K562 (cell line): ENCODE results near the gene FAM83E. TPM values are rescaled to one million over a fixed set of nuclear protein-coding genes. Genes with fewer than 3 reads are reported as not detected.

Experiments used
- ATAC-seq: fragments of 200-7000 bp; cut with Tn5 transposase; 3 replicates; pipeline ENCODE4 v1.9.1; 2020; ENCODE audit warnings: moderate library complexity
- BruUV-seq: library from RNA; stranded (reverse); fragments of 400-500 nt; replicated peaks from 2 replicates; lab custom pipeline; 2021; lab: Mats Ljungman, UMichigan
- CTCF ChIA-PET: fragments of 300-600 bp; formaldehyde crosslinking; extraction: SDS; loops from one replicate; lab custom pipeline; 2021; ENCODE audit warnings: low intra/inter-chr PET ratio; lab: Yijun Ruan, JAX
- POLR2A ChIA-PET: fragments of 300-600, 350-650 bp; sonication (Branson Sonifier 250); formaldehyde crosslinking; extraction: SDS; loops from one replicate; lab custom pipeline; 2021; ENCODE audit warnings: antibody characterized with exemption, inconsistent platforms; lab: Yijun Ruan, JAX
- DNase-seq, 4 experiments: peaks; one replicate each; pipeline versions ENCODE4 v3.0.0 to v3.0.0-alpha.2; 2011 to 2018; ENCODE audit warnings: low spot score in 3 of 4, mixed read lengths in 3 of 4; ENCODE audit errors: extremely low read depth in 1 of 4
- FAIRE-seq: peaks from 2 replicates; lab custom pipeline; 2011; peaks lifted over from hg19 to GRCh38; lab: Jason Lieb, UNC
- H2AFZ ChIP-seq: 2 replicates; pipeline ENCODE4 v1.6.0; 2011; ENCODE audit warnings: low read depth, low read length, control low read depth, inconsistent platforms
- H3K27ac ChIP-seq: fragments of 200-600 bp; 3 replicates; pipeline ENCODE4 v1.8.0; 2011; ENCODE audit warnings: low read depth, mild to moderate bottlenecking, control low read depth, inconsistent platforms, low read length, moderate library complexity, mixed read lengths; ENCODE audit errors: extremely low read depth
- H3K27me3 ChIP-seq, 2 experiments: fragments of 300-600 bp in 1 of 2; 2 replicates in 1 of 2; 3 replicates in 1 of 2; pipeline versions ENCODE4 v1.6.0 to v1.8.0; 2011; ENCODE audit warnings: inconsistent platforms in 2 of 2, low read length in 2 of 2, mild to moderate bottlenecking in 1 of 2, mixed read lengths in 1 of 2, moderate library complexity in 1 of 2; ENCODE audit not compliant: control insufficient read depth in 2 of 2, insufficient read depth in 2 of 2
- H3K36me3 ChIP-seq: fragments of 300-600 bp; 3 replicates; pipeline ENCODE4 v1.8.0; 2011; ENCODE audit warnings: mild to moderate bottlenecking, low read length, inconsistent platforms; ENCODE audit not compliant: control insufficient read depth, insufficient read depth
- H3K4me1 ChIP-seq, 2 experiments: fragments of 200-600 bp in 1 of 2; replicated peaks in 1 of 2; 2 replicates in 1 of 2; 3 replicates in 1 of 2; pipeline versions ENCODE4 v1.5.1 to v1.8.0; 2011; ENCODE audit warnings: inconsistent platforms in 2 of 2, low read length in 2 of 2, mild to moderate bottlenecking in 1 of 2, mixed read lengths in 1 of 2, moderate library complexity in 1 of 2; ENCODE audit not compliant: control insufficient read depth in 2 of 2, insufficient read depth in 2 of 2
- H3K4me2 ChIP-seq: 2 replicates; pipeline ENCODE4 v1.6.1; 2011; ENCODE audit warnings: low read length, control low read depth, inconsistent platforms, mixed read lengths; ENCODE audit not compliant: insufficient read depth
- H3K4me3 ChIP-seq: fragments of 200-600 bp; sonication (generic), shearing (Covaris generic); 2 replicates; pipeline ENCODE4 v1.5.1; 2016; ENCODE audit warnings: control low read depth, inconsistent platforms
- H3K79me2 ChIP-seq: fragments of 200-600 bp; 3 replicates; pipeline ENCODE4 v1.8.0; 2011; ENCODE audit warnings: low read length, inconsistent platforms; ENCODE audit not compliant: control insufficient read depth, insufficient read depth
- H3K9ac ChIP-seq, 2 experiments: 2 replicates each; pipeline versions ENCODE4 v1.6.0 to v1.6.1; 2011; ENCODE audit warnings: low read depth in 2 of 2, low read length in 2 of 2, control low read depth in 1 of 2, inconsistent platforms in 1 of 2, mild to moderate bottlenecking in 1 of 2, mixed read lengths in 1 of 2; ENCODE audit not compliant: insufficient read depth in 1 of 2
- H3K9me1 ChIP-seq: one replicate; pipeline ENCODE4 v1.6.0; 2011; ENCODE audit warnings: inconsistent platforms, mild to moderate bottlenecking, low read length, moderate library complexity; ENCODE audit not compliant: control insufficient read depth, insufficient read depth
- H3K9me3 ChIP-seq: replicated peaks from 2 replicates; pipeline ENCODE4 v1.5.1; 2011; ENCODE audit warnings: low read depth, low read length, inconsistent platforms; ENCODE audit not compliant: control insufficient read depth, insufficient read depth
- H4K20me1 ChIP-seq: replicated peaks from 2 replicates; pipeline ENCODE4 v1.6.1; 2011; ENCODE audit warnings: low read length, inconsistent platforms, mixed read lengths; ENCODE audit not compliant: control insufficient read depth, insufficient read depth
- FOXM1 ChIP-seq, 2 experiments: fragments of 450-650 bp in 1 of 2; sonication (generic) in 1 of 2; formaldehyde crosslinking in 1 of 2; IDR thresholded peaks; 2 replicates each; pipeline versions ENCODE4 v1.6.1 to v1.9.0; 2017 to 2022; ENCODE audit warnings: low read depth in 2 of 2, mild to moderate bottlenecking in 2 of 2, missing genetic modification reagents in 1 of 2, moderate library complexity in 1 of 2
- HDAC1 ChIP-seq, 2 experiments: fragments of 450-650 bp; IDR thresholded peaks; 2 replicates each; pipeline ENCODE4 v1.6.1; 2016 to 2017; ENCODE audit warnings: inconsistent platforms in 1 of 2, mild to moderate bottlenecking in 1 of 2, moderate library complexity in 1 of 2
- HDAC2 ChIP-seq: fragments of 450-650 bp; IDR thresholded peaks from 2 replicates; pipeline ENCODE4 v1.6.1; 2016; ENCODE audit warnings: mild to moderate bottlenecking
- HDAC6 ChIP-seq: IDR thresholded peaks from 2 replicates; pipeline ENCODE4 v1.6.1; 2012; ENCODE audit warnings: low read depth, mild to moderate bottlenecking, control low read depth, inconsistent platforms, low read length, moderate library complexity
- HOXB6 ChIP-seq: fragments of 250-450 bp; sonication (Bioruptor Pico); IDR thresholded peaks from 2 replicates; pipeline ENCODE4 v1.5.1; 2022; ENCODE audit warnings: mild to moderate bottlenecking, borderline replicate concordance
- KDM1A ChIP-seq, 2 experiments: fragments of 450-650 bp; IDR thresholded peaks; 2 replicates each; pipeline ENCODE4 v1.6.1; 2016; ENCODE audit warnings: mild to moderate bottlenecking in 2 of 2
- NONO ChIP-seq, 2 experiments: fragments of 200-400 bp in 1 of 2; fragments of 450-650 bp in 1 of 2; formaldehyde crosslinking in 1 of 2; IDR thresholded peaks; 2 replicates each; pipeline ENCODE4 v1.6.1; 2017; ENCODE audit warnings: low read depth in 2 of 2, mild to moderate bottlenecking in 2 of 2, moderate library complexity in 2 of 2, low read length in 1 of 2
- RCOR1 ChIP-seq, 2 experiments: IDR thresholded peaks; 2 replicates each; pipeline ENCODE4 v1.6.1; 2012; ENCODE audit warnings: low read depth in 2 of 2, low read length in 2 of 2, borderline replicate concordance in 1 of 2, improper control_type of control experiment in 1 of 2
- WGBS: fragments of 100-300 bp; shearing (Covaris generic); methylation state at CpG from one replicate; pipeline ENCODE4 v1.1.6; 2016; ENCODE audit warnings: low coverage, mixed read lengths; ENCODE audit not compliant: insufficient coverage; ENCODE audit errors: missing lambda C conversion rate; 5-methylcytosine and 5-hydroxymethylcytosine counted together
- in situ Hi-C: fragments of 300-500 bp; cut with MboI; formaldehyde crosslinking; loops from 4 replicates; pipeline ENCODE4 v1.15.0; 2018; ENCODE audit warnings: inconsistent platforms, mixed read lengths
- intact Hi-C: fragments of 100-400 bp; cut with micrococcal nuclease; formaldehyde crosslinking; loops from 2 replicates; pipeline ENCODE4 v1.14.2; 2022
- polyA plus RNA-seq, 8 experiments: library from polyadenylated mRNA; depleted of rRNA in 4 of 8; stranded (reverse) in 5 of 8; unstranded in 3 of 8; fragments of >200 nt; fragmentation: Nextera tagmentation in 2 of 8; fragmentation: Illumina TruSeq in 1 of 8; extraction: Ambion mirVana in 2 of 8; extraction: Trizol in 1 of 8; gene quantifications; 2 replicates each; pipeline versions ENCODE4 v1.2.1 to v1.2.3, GENCODE V29; 2011 to 2014; ENCODE audit warnings: inconsistent platforms in 1 of 8, missing spikeins in 1 of 8
- total RNA-seq, 7 experiments: library from RNA; depleted of rRNA in 6 of 7; stranded (reverse); fragments of >200 nt in 6 of 7; fragmentation: Illumina TruSeq in 2 of 7; extraction: Trizol in 2 of 7; gene quantifications; 2 replicates each; pipeline versions ENCODE4 v1.2.1 to v1.2.3, GENCODE V29; 2011 to 2021; ENCODE audit warnings: low replicate concordance in 1 of 7

The FAM83E gene
- total and polyA plus RNA-seq, 9 of the 15 experiments (the other 6 are each of a cell fraction or from before 2014, with no cell fraction given), result 0.15 to 0.87 (median 0.29) TPM; not detected in 4

DNA sequence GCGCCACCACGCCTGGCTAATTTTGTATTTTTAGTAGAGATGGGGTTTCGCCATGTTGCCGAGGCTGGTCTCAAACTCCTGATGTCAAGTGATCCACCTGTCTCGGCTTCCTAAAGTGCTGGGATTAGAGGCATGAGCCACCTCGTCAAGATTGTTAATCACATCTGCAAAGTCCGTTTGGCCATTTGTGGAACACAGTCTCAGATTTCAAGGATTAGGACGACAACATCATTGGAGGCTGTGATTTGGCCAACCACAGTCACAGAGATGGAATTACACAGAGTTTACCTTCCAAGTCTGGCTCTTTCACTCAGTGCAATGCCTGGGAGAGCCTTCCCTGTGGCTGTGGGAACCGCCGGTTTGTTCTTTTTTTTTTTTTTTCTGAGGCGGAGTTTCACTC, 45.1 kb downstream of the FAM83E start:
- intact Hi-C loops (no loop called here), in situ Hi-C loops (no loop called here)
- no peak overlapping the region for H3K27ac ChIP-seq
- FAIRE-seq, result no peak
- no peaks in the 10 kb centered on the region for H3K36me3 ChIP-seq
- CTCF ChIA-PET, result no interaction called here
- BruUV-seq, result no TSS peak
- H3K27me3 ChIP-seq, result no peaks in the 10 kb centered on the region
- H3K79me2 ChIP-seq, result no peaks in the 10 kb centered on the region
- no peak for ATAC-seq
- no peak overlapping the region for H2AFZ ChIP-seq
- POLR2A ChIA-PET, result no interaction called here
- WGBS, result 41% methylated on average over 11 of the region's 11 CpGs
- TF ChIP-seq RCOR1 (IDR thresholded peaks at IDR 0.05; ENCODE audit: borderline replicate concordance in 1 of 2, low read depth in 2 of 2, low read length in 2 of 2) (peak in 1 of 2 experiments; percentile 93; a peak in 3 of 4 replicates), HOXB6 (CRISPR knock-in tag) (no peak), KDM1A (IDR thresholded peaks at IDR 0.05) (peak; percentile 92 to 93), HDAC6 (no peak), NONO (IDR thresholded peaks at IDR 0.05; ENCODE audit: low read depth in 2 of 2, low read length in 1 of 2) (no peak), HDAC2 (peak; percentile 64; the same call in 1 of the 2 replicates), HDAC1 (IDR thresholded peaks at IDR 0.05) (peak in 1 of 2 experiments; percentile 78; a peak in 1 of 4 replicates), FOXM1 (IDR thresholded peaks at IDR 0.05; ENCODE audit: low read depth) (no peak), FOXM1 (CRISPR knock-in tag; IDR thresholded peaks at IDR 0.05; ENCODE audit: low read depth) (no peak)
- H3K4me3 ChIP-seq, result no peak overlapping the region
- DNase-seq, result no peak
- no peak overlapping the region; a peak in 1 of 4 replicates for H3K9ac ChIP-seq
- no peaks in the 10 kb centered on the region for H3K9me3 ChIP-seq
- no peak overlapping the region for H3K4me2 ChIP-seq
- no peaks in the 10 kb centered on the region for H4K20me1 ChIP-seq
- no peaks in the 10 kb centered on the region for H3K9me1 ChIP-seq
- H3K4me1 ChIP-seq, result peaks cover 16 to 20% of the 10 kb centered on the region in 2 experiments; a peak in 4 of 5 replicates
